HepG2 (cell line): ENCODE data around the gene RRP36. TPM values are rescaled to one million over a fixed set of nuclear protein-coding genes. Genes with fewer than 3 reads are reported as not detected.

Experiments used
- ADNP ChIP-seq: sonication (generic); formaldehyde crosslinking; IDR thresholded peaks from 2 replicates; pipeline ENCODE4 v1.4.0; 2020; ENCODE audit warnings: missing genetic modification reagents
- ASH2L ChIP-seq: fragments of 300-600, 200-600 bp; sonication (generic); IDR thresholded peaks from 2 replicates; pipeline ENCODE4 v1.7.0; 2017; ENCODE audit warnings: low read depth, mild to moderate bottlenecking, moderate library complexity, mixed read lengths, low read length; ENCODE audit not compliant: insufficient read length
- ATF7 ChIP-seq, 2 experiments: fragments of 450-650 bp in 1 of 2; sonication (generic) in 1 of 2; formaldehyde crosslinking in 1 of 2; IDR thresholded peaks; 2 replicates each; pipeline versions ENCODE4 v1.4.0 to v1.6.1; 2016 to 2020; ENCODE audit warnings: antibody characterized with exemption in 1 of 2, mild to moderate bottlenecking in 1 of 2, missing genetic modification reagents in 1 of 2
- BCL3 ChIP-seq: sonication (generic); formaldehyde crosslinking; IDR thresholded peaks from 2 replicates; pipeline ENCODE4 v1.5.1; 2020; ENCODE audit warnings: mild to moderate bottlenecking, missing genetic modification reagents, moderate library complexity
- BRCA1 ChIP-seq: sonication (generic); formaldehyde crosslinking; IDR thresholded peaks from 2 replicates; pipeline ENCODE4 v1.4.0; 2020; ENCODE audit warnings: missing genetic modification reagents
- HNF1B ChIP-seq: sonication (generic); formaldehyde crosslinking; IDR thresholded peaks from 2 replicates; pipeline ENCODE4 v1.5.1; 2020; ENCODE audit warnings: mild to moderate bottlenecking, moderate library complexity, missing genetic modification reagents
- IRF2 ChIP-seq: IDR thresholded peaks from 2 replicates; pipeline ENCODE4 v1.6.1; 2018; ENCODE audit warnings: missing genetic modification reagents, missing compliant biosample characterization
- MAFG ChIP-seq: sonication (generic); formaldehyde crosslinking; IDR thresholded peaks from 2 replicates; pipeline ENCODE4 v1.5.1; 2020; ENCODE audit warnings: mild to moderate bottlenecking, missing genetic modification reagents
- MTF1 ChIP-seq: sonication (generic); formaldehyde crosslinking; IDR thresholded peaks from 2 replicates; pipeline ENCODE4 v1.5.0; 2020; ENCODE audit warnings: missing genetic modification reagents
- MXI1 ChIP-seq: IDR thresholded peaks from 3 replicates; pipeline ENCODE4 v1.6.1; 2012; ENCODE audit warnings: low read depth, low read length, inconsistent platforms, borderline replicate concordance
- RBFOX2 ChIP-seq: fragments of 200-400 bp; formaldehyde crosslinking; IDR thresholded peaks from 2 replicates; pipeline ENCODE4 v1.6.1; 2017; ENCODE audit warnings: low read depth, mild to moderate bottlenecking, low read length
- SIN3A ChIP-seq: IDR thresholded peaks from 2 replicates; pipeline ENCODE4 v1.6.1; 2011; ENCODE audit warnings: low read depth, mild to moderate bottlenecking, control low read depth, low read length, borderline replicate concordance
- YEATS2 ChIP-seq: sonication (generic); formaldehyde crosslinking; IDR thresholded peaks from 2 replicates; pipeline ENCODE4 v1.4.0; 2020; ENCODE audit warnings: missing genetic modification reagents, borderline replicate concordance
- ZBTB7B ChIP-seq: sonication (generic); formaldehyde crosslinking; IDR thresholded peaks from 2 replicates; pipeline ENCODE4 v1.4.0; 2020; ENCODE audit warnings: missing genetic modification reagents
- ZMYM4 ChIP-seq: sonication (generic); formaldehyde crosslinking; IDR thresholded peaks from 2 replicates; pipeline ENCODE4 v1.8.1; 2023; ENCODE audit warnings: mild to moderate bottlenecking, missing genetic modification reagents
- ZNF350 ChIP-seq: sonication (generic); formaldehyde crosslinking; IDR thresholded peaks from 2 replicates; pipeline ENCODE4 v1.4.0; 2020; ENCODE audit warnings: mild to moderate bottlenecking, low read depth, missing genetic modification reagents, borderline replicate concordance
- ZNF460 ChIP-seq: sonication (generic); formaldehyde crosslinking; IDR thresholded peaks from 2 replicates; pipeline ENCODE4 v1.5.1; 2020; ENCODE audit warnings: missing genetic modification reagents, mild to moderate bottlenecking, borderline replicate concordance
- ZNF510 ChIP-seq: sonication (generic); formaldehyde crosslinking; IDR thresholded peaks from 2 replicates; pipeline ENCODE4 v1.4.0; 2020; ENCODE audit warnings: low read depth, mild to moderate bottlenecking, missing genetic modification reagents
- ZNF790 ChIP-seq: sonication (generic); formaldehyde crosslinking; IDR thresholded peaks from 2 replicates; pipeline ENCODE4 v1.8.0; 2022; ENCODE audit warnings: missing genetic modification reagents, mild to moderate bottlenecking, borderline replicate concordance
- ZUFSP ChIP-seq: sonication (generic); formaldehyde crosslinking; IDR thresholded peaks from 2 replicates; pipeline ENCODE4 v1.9.0; 2021; ENCODE audit warnings: missing genetic modification reagents, mild to moderate bottlenecking, borderline replicate concordance
- polyA plus RNA-seq, 8 experiments: library from polyadenylated mRNA; depleted of rRNA in 3 of 8; stranded (reverse) in 7 of 8; unstranded in 1 of 8; fragments of >200 nt; fragmentation: Illumina TruSeq in 4 of 8; extraction: Trizol in 4 of 8; gene quantifications; 2 replicates each; pipeline versions ENCODE4 v1.2.1 to v1.2.3, GENCODE V29; 2011 to 2016; ENCODE audit warnings: low read depth in 4 of 8, missing spikeins in 1 of 8, mixed read lengths in 1 of 8; ENCODE audit not compliant: insufficient read depth in 1 of 8
- total RNA-seq, 5 experiments: library from RNA; depleted of rRNA; stranded (reverse); fragments of >200 nt; fragmentation: Illumina TruSeq; extraction: Trizol; gene quantifications; 2 replicates each; pipeline ENCODE4 v1.2.3, GENCODE V29; 2016; ENCODE audit warnings: low read depth in 1 of 5
- TF ChIP-seq, protein P1 (sequence below): sonication (generic); formaldehyde crosslinking; IDR thresholded peaks from 2 replicates; pipeline ENCODE4 v1.5.1; 2020; ENCODE audit warnings: missing genetic modification reagents, mild to moderate bottlenecking, borderline replicate concordance

The RRP36 gene
- total and polyA plus RNA-seq, 2 of the 13 experiments (the other 11 are each of a cell fraction or from before 2014, with no cell fraction given) = 29.5 to 144 TPM

DNA sequence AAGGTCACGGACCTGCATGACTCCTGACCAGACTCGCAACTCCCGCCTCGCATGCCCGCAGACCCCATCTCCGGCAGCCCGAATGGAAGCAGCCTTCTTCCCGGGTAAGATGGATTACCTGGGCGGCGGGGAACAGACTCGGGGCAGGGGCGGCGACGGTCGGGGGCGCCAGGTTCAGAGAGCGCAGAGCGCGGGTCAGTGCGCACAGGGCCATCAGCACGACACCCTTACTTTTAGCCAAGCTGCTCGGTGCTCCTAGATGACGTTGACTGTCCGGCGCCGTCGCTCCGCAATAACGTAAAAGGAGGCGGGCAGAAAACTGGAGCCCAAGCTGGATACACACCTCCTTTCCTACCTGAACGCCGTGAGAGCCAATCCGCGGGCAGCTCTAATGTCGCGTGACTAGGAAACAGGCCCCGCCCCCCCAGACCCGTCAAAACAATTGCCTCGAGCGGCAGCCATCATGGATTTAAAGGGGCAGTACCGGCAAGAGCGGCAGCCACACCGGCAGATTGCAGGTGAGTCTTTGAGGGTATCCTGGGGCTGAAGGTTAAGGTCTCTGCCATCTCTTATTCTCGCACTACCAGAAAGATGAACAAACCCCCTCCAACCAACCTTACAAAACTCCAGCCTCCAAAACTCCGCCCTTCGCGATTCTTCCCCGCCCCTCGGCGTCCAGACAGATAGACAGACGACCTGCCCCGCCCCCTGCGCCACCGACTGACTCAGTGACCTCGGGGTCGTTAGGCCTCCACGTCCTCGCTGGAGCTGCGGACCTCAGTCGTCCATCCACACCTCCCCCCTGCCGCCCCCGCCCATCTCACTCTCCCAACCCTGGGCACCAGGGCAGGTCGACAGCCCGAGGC lies 38.0 kb downstream of the RRP36 start, which contains the start of the genes KLC4 and MRPL2 (continued):
- peak; percentile 71 for TF ChIP-seq HNF1B (CRISPR knock-in tag)
- peak; percentile 66 for TF ChIP-seq SIN3A
- TF ChIP-seq ZNF460 (CRISPR knock-in tag) = no peak
- no peak for TF ChIP-seq BCL3 (CRISPR knock-in tag)
- TF ChIP-seq, protein P1, sequence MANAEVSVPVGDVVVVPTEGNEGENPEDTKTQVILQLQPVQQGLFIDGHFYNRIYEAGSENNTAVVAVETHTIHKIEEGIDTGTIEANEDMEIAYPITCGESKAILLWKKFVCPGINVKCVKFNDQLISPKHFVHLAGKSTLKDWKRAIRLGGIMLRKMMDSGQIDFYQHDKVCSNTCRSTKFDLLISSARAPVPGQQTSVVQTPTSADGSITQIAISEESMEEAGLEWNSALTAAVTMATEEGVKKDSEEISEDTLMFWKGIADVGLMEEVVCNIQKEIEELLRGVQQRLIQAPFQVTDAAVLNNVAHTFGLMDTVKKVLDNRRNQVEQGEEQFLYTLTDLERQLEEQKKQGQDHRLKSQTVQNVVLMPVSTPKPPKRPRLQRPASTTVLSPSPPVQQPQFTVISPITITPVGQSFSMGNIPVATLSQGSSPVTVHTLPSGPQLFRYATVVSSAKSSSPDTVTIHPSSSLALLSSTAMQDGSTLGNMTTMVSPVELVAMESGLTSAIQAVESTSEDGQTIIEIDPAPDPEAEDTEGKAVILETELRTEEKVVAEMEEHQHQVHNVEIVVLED = peak; percentile 91
- TF ChIP-seq MTF1 (CRISPR knock-in tag) = no peak; the same call in 1 of the 2 replicates
- TF ChIP-seq ZNF790 = 0 out of 2 replicates have a peak, but pooled peaks have one; percentile 4
- TF ChIP-seq ZNF510 (CRISPR knock-in tag) = peak; percentile 95; the same call in 1 of the 2 replicates
- TF ChIP-seq BRCA1 (CRISPR knock-in tag) = peak; percentile 16; the same call in 1 of the 2 replicates
- no peak; the same call in 1 of the 2 replicates for TF ChIP-seq ZNF350 (CRISPR knock-in tag)
- peak; percentile 95 for TF ChIP-seq YEATS2 (CRISPR knock-in tag)
- no peak for TF ChIP-seq ADNP (CRISPR knock-in tag)
- peak; percentile 41 for TF ChIP-seq IRF2 (CRISPR knock-in tag)
- TF ChIP-seq ASH2L = peak; percentile 71
- no peak for TF ChIP-seq MAFG (CRISPR knock-in tag)
- TF ChIP-seq ATF7 (IDR thresholded peaks at IDR 0.05) = no peak
- TF ChIP-seq ATF7 (CRISPR knock-in tag; IDR thresholded peaks at IDR 0.05) = peak; percentile 61; the same call in 1 of the 2 replicates
- TF ChIP-seq ZBTB7B (CRISPR knock-in tag) = no peak; the same call in none of the 2 replicates
- TF ChIP-seq ZMYM4 (CRISPR knock-in tag) = peak; percentile 82
- TF ChIP-seq MXI1 = peak; percentile 95; the same call in 2 of the 3 replicates
- TF ChIP-seq ZUFSP = no peak
- peak; percentile 85 for TF ChIP-seq RBFOX2
